ENCODE results near the gene MAD2L1BP.

The MAD2L1BP gene

GRCh38 chr6:43674291-43674690 is 38.7 kb downstream of the MAD2L1BP start:
- H3K36me3 ChIP-seq (ENCODE audit: insufficient read depth, low read length) = peaks cover 6% of the 10 kb centered on the region; the same call in 1 of the 2 replicates

GRCh38 chr6:43674921-43675320 is 39.3 kb downstream of the MAD2L1BP start:
- H3K36me3 ChIP-seq (ENCODE audit: insufficient read depth, low read length) = peaks cover 6% of the 10 kb centered on the region; the same call in 1 of the 2 replicates
- H3K79me2 ChIP-seq (ENCODE audit: control insufficient read depth, insufficient read depth, low read length, unreplicated experiment) = no peaks in the 10 kb centered on the region
- no peak overlapping the region for H3K4me3 ChIP-seq (ENCODE audit: low read depth, low read length)
- H3K27me3 ChIP-seq (ENCODE audit: insufficient read depth, low read length) = no peaks in the 10 kb centered on the region
- no peak overlapping the region for H3K27ac ChIP-seq (ENCODE audit: low read depth, low read length)
- no peak overlapping the region for H2AFZ ChIP-seq (ENCODE audit: low read length, unreplicated experiment)
- H3K4me1 ChIP-seq (ENCODE audit: control insufficient read depth, insufficient read depth, low read length, unreplicated experiment) = no peaks in the 10 kb centered on the region

More at GRCh38 chr6:43674291-43674690, 38.7 kb downstream of the MAD2L1BP start:
- Histone ChIP-seq H3K79me2 (ENCODE audit: control insufficient read depth, insufficient read depth, low read length, unreplicated experiment) (no peaks in the 10 kb centered on the region), H2AFZ (ENCODE audit: low read length, unreplicated experiment) (no peak overlapping the region), H3K27ac (ENCODE audit: low read depth, low read length) (no peak overlapping the region), H3K4me3 (ENCODE audit: low read depth, low read length) (no peak overlapping the region), H3K27me3 (ENCODE audit: insufficient read depth, low read length) (no peaks in the 10 kb centered on the region), H3K4me1 (ENCODE audit: control insufficient read depth, insufficient read depth, low read length, unreplicated experiment) (peaks cover 1% of the 10 kb centered on the region)

- Histone ChIP-seq H3K4me1 (ENCODE audit: control insufficient read depth, insufficient read depth, low read length, unreplicated experiment) (no peaks in the 10 kb centered on the region), H3K4me3 (ENCODE audit: low read depth, low read length) (no peak overlapping the region), H3K79me2 (ENCODE audit: control insufficient read depth, insufficient read depth, low read length, unreplicated experiment) (peaks cover 5% of the 10 kb centered on the region), H3K27me3 (ENCODE audit: insufficient read depth, low read length) (no peaks in the 10 kb centered on the region), H3K36me3 (ENCODE audit: insufficient read depth, low read length) (peaks cover 10% of the 10 kb centered on the region; the same call in 1 of the 2 replicates), H2AFZ (ENCODE audit: low read length, unreplicated experiment) (no peak overlapping the region), H3K27ac (ENCODE audit: low read depth, low read length) (no peak overlapping the region)
These were observed 41.4 kb downstream of the MAD2L1BP start for GRCh38 chr6:43676962-43677606.

- H3K79me2 ChIP-seq (ENCODE audit: control insufficient read depth, insufficient read depth, low read length, unreplicated experiment) = peaks cover 11% of the 10 kb centered on the region
- H3K36me3 ChIP-seq (ENCODE audit: insufficient read depth, low read length) = peaks cover 10% of the 10 kb centered on the region; the same call in 1 of the 2 replicates
- no peaks in the 10 kb centered on the region for H3K4me1 ChIP-seq (ENCODE audit: control insufficient read depth, insufficient read depth, low read length, unreplicated experiment)
- H3K27ac ChIP-seq (ENCODE audit: low read depth, low read length) = no peak overlapping the region
- no peak overlapping the region for H2AFZ ChIP-seq (ENCODE audit: low read length, unreplicated experiment)
- H3K4me3 ChIP-seq (ENCODE audit: low read depth, low read length) = no peak overlapping the region
- no peaks in the 10 kb centered on the region for H3K27me3 ChIP-seq (ENCODE audit: insufficient read depth, low read length)
These were observed 42.1 kb downstream of the MAD2L1BP start for GRCh38 chr6:43677759-43678158.

GRCh38 chr6:43678341-43678740 is 42.7 kb downstream of the MAD2L1BP start:
- Histone ChIP-seq H2AFZ (ENCODE audit: low read length, unreplicated experiment) (no peak overlapping the region), H3K4me1 (ENCODE audit: control insufficient read depth, insufficient read depth, low read length, unreplicated experiment) (no peaks in the 10 kb centered on the region), H3K27me3 (ENCODE audit: insufficient read depth, low read length) (no peaks in the 10 kb centered on the region), H3K36me3 (ENCODE audit: insufficient read depth, low read length) (peaks cover 10% of the 10 kb centered on the region; the same call in 1 of the 2 replicates), H3K27ac (ENCODE audit: low read depth, low read length) (no peak overlapping the region), H3K79me2 (ENCODE audit: control insufficient read depth, insufficient read depth, low read length, unreplicated experiment) (peaks cover 17% of the 10 kb centered on the region), H3K4me3 (ENCODE audit: low read depth, low read length) (no peak overlapping the region)

GRCh38 chr6:43679057-43679456 is 43.4 kb downstream of the MAD2L1BP start:
- Histone ChIP-seq H3K4me1 (ENCODE audit: control insufficient read depth, insufficient read depth, low read length, unreplicated experiment) (no peaks in the 10 kb centered on the region), H3K27ac (ENCODE audit: low read depth, low read length) (no peak overlapping the region), H3K4me3 (ENCODE audit: low read depth, low read length) (no peak overlapping the region), H2AFZ (ENCODE audit: low read length, unreplicated experiment) (no peak overlapping the region), H3K36me3 (ENCODE audit: insufficient read depth, low read length) (peaks cover 10% of the 10 kb centered on the region; the same call in 1 of the 2 replicates), H3K27me3 (ENCODE audit: insufficient read depth, low read length) (no peaks in the 10 kb centered on the region), H3K79me2 (ENCODE audit: control insufficient read depth, insufficient read depth, low read length, unreplicated experiment) (peaks cover 24% of the 10 kb centered on the region)

GRCh38 chr6:43680308-43681200 is 44.9 kb downstream of the MAD2L1BP start:
- H2AFZ ChIP-seq (ENCODE audit: low read length, unreplicated experiment) = no peak overlapping the region
- H3K79me2 ChIP-seq (ENCODE audit: control insufficient read depth, insufficient read depth, low read length, unreplicated experiment) = peaks cover 36% of the 10 kb centered on the region
- H3K27me3 ChIP-seq (ENCODE audit: insufficient read depth, low read length) = no peaks in the 10 kb centered on the region
- H3K27ac ChIP-seq (ENCODE audit: low read depth, low read length) = no peak overlapping the region
- no peaks in the 10 kb centered on the region for H3K4me1 ChIP-seq (ENCODE audit: control insufficient read depth, insufficient read depth, low read length, unreplicated experiment)
- no peak overlapping the region for H3K4me3 ChIP-seq (ENCODE audit: low read depth, low read length)
- peaks cover 10% of the 10 kb centered on the region; the same call in 1 of the 2 replicates for H3K36me3 ChIP-seq (ENCODE audit: insufficient read depth, low read length)

GRCh38 chr6:43681303-43681702 is 45.7 kb downstream of the MAD2L1BP start:
- Histone ChIP-seq H3K4me3 (ENCODE audit: low read depth, low read length) (no peak overlapping the region), H3K4me1 (ENCODE audit: control insufficient read depth, insufficient read depth, low read length, unreplicated experiment) (peaks cover 6% of the 10 kb centered on the region), H3K27ac (ENCODE audit: low read depth, low read length) (no peak overlapping the region), H3K27me3 (ENCODE audit: insufficient read depth, low read length) (no peaks in the 10 kb centered on the region), H3K79me2 (ENCODE audit: control insufficient read depth, insufficient read depth, low read length, unreplicated experiment) (peaks cover 44% of the 10 kb centered on the region), H3K36me3 (ENCODE audit: insufficient read depth, low read length) (peaks cover 10% of the 10 kb centered on the region; the same call in 1 of the 2 replicates), H2AFZ (ENCODE audit: low read length, unreplicated experiment) (no peak overlapping the region)

GRCh38 chr6:43682724-43683429 is 47.2 kb downstream of the MAD2L1BP start:
- peaks cover 8% of the 10 kb centered on the region; the same call in 1 of the 2 replicates for H3K36me3 ChIP-seq (ENCODE audit: insufficient read depth, low read length)
- H3K27me3 ChIP-seq (ENCODE audit: insufficient read depth, low read length) = no peaks in the 10 kb centered on the region
- H2AFZ ChIP-seq (ENCODE audit: low read length, unreplicated experiment) = no peak overlapping the region
- H3K4me3 ChIP-seq (ENCODE audit: low read depth, low read length) = no peak overlapping the region
- H3K4me1 ChIP-seq (ENCODE audit: control insufficient read depth, insufficient read depth, low read length, unreplicated experiment) = peaks cover 11% of the 10 kb centered on the region
- no peak overlapping the region for H3K27ac ChIP-seq (ENCODE audit: low read depth, low read length)
- H3K79me2 ChIP-seq (ENCODE audit: control insufficient read depth, insufficient read depth, low read length, unreplicated experiment) = peaks cover 59% of the 10 kb centered on the region

- H3K27ac ChIP-seq (ENCODE audit: low read depth, low read length) = no peak overlapping the region
- H3K27me3 ChIP-seq (ENCODE audit: insufficient read depth, low read length) = no peaks in the 10 kb centered on the region
- no peak overlapping the region for H2AFZ ChIP-seq (ENCODE audit: low read length, unreplicated experiment)
- H3K36me3 ChIP-seq (ENCODE audit: insufficient read depth, low read length) = 0 out of 2 replicates have a peak, but pooled peaks cover 4% of the 10 kb centered on the region
- H3K4me3 ChIP-seq (ENCODE audit: low read depth, low read length) = no peak overlapping the region
- H3K79me2 ChIP-seq (ENCODE audit: control insufficient read depth, insufficient read depth, low read length, unreplicated experiment) = peaks cover 65% of the 10 kb centered on the region
- H3K4me1 ChIP-seq (ENCODE audit: control insufficient read depth, insufficient read depth, low read length, unreplicated experiment) = peaks cover 16% of the 10 kb centered on the region
These were observed 48.2 kb downstream of the MAD2L1BP start for GRCh38 chr6:43683708-43684455.

Data from ACC112 (cell line).